Jurkat, Clone E6-1 (cell line): Measurements from ENCODE around the gene IL19.

Source experiments
- DNase-seq: peaks from one replicate; pipeline ENCODE4 v3.0.0-alpha.2; 2011; ENCODE audit warnings: low read depth, low spot score
- H3K4me3 ChIP-seq: 2 replicates; pipeline ENCODE4 v1.5.1; 2011; ENCODE audit warnings: mild to moderate bottlenecking, low read length, control low read depth, moderate library complexity

Gene IL19

GRCh38 chr1:206793620-206794019 is 23.0 kb downstream of the IL19 start:
- H3K4me3 ChIP-seq = no peak overlapping the region
- no peak for DNase-seq

GRCh38 chr1:206794294-206794908 is 23.8 kb downstream of the IL19 start:
- no peak overlapping the region for H3K4me3 ChIP-seq
- no peak for DNase-seq

GRCh38 chr1:206796116-206796515 is 25.5 kb downstream of the IL19 start:
- no peak for DNase-seq
- H3K4me3 ChIP-seq = no peak overlapping the region

GRCh38 chr1:206796981-206797402 is 26.4 kb downstream of the IL19 start:
- H3K4me3 ChIP-seq = no peak overlapping the region
- DNase-seq = no peak

- DNase-seq = peak; percentile 59
- H3K4me3 ChIP-seq = no peak overlapping the region
Measured at GRCh38 chr1:206797534-206798383, 27.2 kb downstream of the IL19 start.

- H3K4me3 ChIP-seq = no peak overlapping the region
- no peak for DNase-seq
Measured at GRCh38 chr1:206798384-206798996, 27.9 kb downstream of the IL19 start.

GRCh38 chr1:206799311-206799710 is 28.7 kb downstream of the IL19 start:
- H3K4me3 ChIP-seq = no peak overlapping the region
- no peak for DNase-seq

GRCh38 chr1:206800411-206800810 is 29.8 kb downstream of the IL19 start:
- no peak overlapping the region for H3K4me3 ChIP-seq
- no peak for DNase-seq

GRCh38 chr1:206800891-206801290 is 30.3 kb downstream of the IL19 start:
- no peak for DNase-seq
- no peak overlapping the region for H3K4me3 ChIP-seq

GRCh38 chr1:206801467-206801866 is 30.9 kb downstream of the IL19 start:
- H3K4me3 ChIP-seq = no peak overlapping the region
- no peak for DNase-seq

GRCh38 chr1:206802401-206802800 is 31.8 kb downstream of the IL19 start:
- H3K4me3 ChIP-seq = no peak overlapping the region
- DNase-seq = no peak

- DNase-seq = peak; percentile 95
- H3K4me3 ChIP-seq = no peak overlapping the region
Measured at GRCh38 chr1:206803221-206803730, 32.7 kb downstream of the IL19 start.

GRCh38 chr1:206804156-206804737 is 33.7 kb downstream of the IL19 start:
- DNase-seq = no peak
- no peak overlapping the region for H3K4me3 ChIP-seq

- no peak for DNase-seq
Measured at GRCh38 chr1:206805357-206805756, 34.8 kb downstream of the IL19 start.

GRCh38 chr1:206808615-206809014 is 38.0 kb downstream of the IL19 start:
- DNase-seq = peak; percentile 58
- no peak overlapping the region for H3K4me3 ChIP-seq

More at GRCh38 chr1:206805357-206805756, 34.8 kb downstream of the IL19 start:
- H3K4me3 ChIP-seq = no peak overlapping the region

GRCh38 chr1:206809504-206810084 is 39.0 kb downstream of the IL19 start:
- H3K4me3 ChIP-seq = no peak overlapping the region
- DNase-seq = peak; percentile 47

GRCh38 chr1:206812471-206812870 is 41.9 kb downstream of the IL19 start:
- H3K4me3 ChIP-seq = no peak overlapping the region
- no peak for DNase-seq

- H3K4me3 ChIP-seq = no peak overlapping the region
- no peak for DNase-seq
Measured at GRCh38 chr1:206814716-206815341, 44.3 kb downstream of the IL19 start.
